ENCODE results near the gene ELMOD1.

GRCh38 chr11:107710301-107710700 lies 119.4 kb downstream of the ELMOD1 start:
- TF ChIP-seq, protein P1, sequence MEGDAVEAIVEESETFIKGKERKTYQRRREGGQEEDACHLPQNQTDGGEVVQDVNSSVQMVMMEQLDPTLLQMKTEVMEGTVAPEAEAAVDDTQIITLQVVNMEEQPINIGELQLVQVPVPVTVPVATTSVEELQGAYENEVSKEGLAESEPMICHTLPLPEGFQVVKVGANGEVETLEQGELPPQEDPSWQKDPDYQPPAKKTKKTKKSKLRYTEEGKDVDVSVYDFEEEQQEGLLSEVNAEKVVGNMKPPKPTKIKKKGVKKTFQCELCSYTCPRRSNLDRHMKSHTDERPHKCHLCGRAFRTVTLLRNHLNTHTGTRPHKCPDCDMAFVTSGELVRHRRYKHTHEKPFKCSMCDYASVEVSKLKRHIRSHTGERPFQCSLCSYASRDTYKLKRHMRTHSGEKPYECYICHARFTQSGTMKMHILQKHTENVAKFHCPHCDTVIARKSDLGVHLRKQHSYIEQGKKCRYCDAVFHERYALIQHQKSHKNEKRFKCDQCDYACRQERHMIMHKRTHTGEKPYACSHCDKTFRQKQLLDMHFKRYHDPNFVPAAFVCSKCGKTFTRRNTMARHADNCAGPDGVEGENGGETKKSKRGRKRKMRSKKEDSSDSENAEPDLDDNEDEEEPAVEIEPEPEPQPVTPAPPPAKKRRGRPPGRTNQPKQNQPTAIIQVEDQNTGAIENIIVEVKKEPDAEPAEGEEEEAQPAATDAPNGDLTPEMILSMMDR (IDR thresholded peaks at IDR 0.05) = no peak
- TF ChIP-seq POLR2A (IDR thresholded peaks at IDR 0.05) = no peak
